Prostate gland (tissue), 2 donors: Measurements from ENCODE around the gene GPR17. TPM values are rescaled to one million over a fixed set of nuclear protein-coding genes. Genes with fewer than 3 reads are reported as not detected.

Experiments
- DNase-seq: peaks from one replicate; pipeline ENCODE4 v3.0.0-alpha.2; 2019; ENCODE audit warnings: low spot score
- H3K27ac ChIP-seq, 2 donors: fragments of 200-600 bp; sonication (generic); 2 replicates each; pipeline ENCODE4 v1.5.1; 2017 to 2019
- H3K27me3 ChIP-seq: fragments of 200-600 bp; sonication (generic); replicated peaks from 2 replicates; pipeline ENCODE4 v1.5.1; 2019; ENCODE audit not compliant: insufficient read depth
- H3K36me3 ChIP-seq, 2 donors: fragments of 200-600 bp; sonication (generic); 1 replicate in 1 of 2; 2 replicates in 1 of 2; pipeline versions ENCODE4 v1.5.1 to v1.8.1; 2017 to 2019
- H3K4me1 ChIP-seq: fragments of 200-600 bp; sonication (generic); replicated peaks from 2 replicates; pipeline ENCODE4 v1.5.1; 2019
- H3K4me3 ChIP-seq, 2 donors: fragments of 200-600 bp; sonication (generic); 2 replicates each; pipeline ENCODE4 v1.5.1; 2017 to 2019
- H3K9me3 ChIP-seq: fragments of 200-600 bp; sonication (generic); 2 replicates; pipeline ENCODE4 v1.5.1; 2017
- CTCF ChIP-seq, 4 experiments: fragments of 200-600 bp in 2 of 4; fragments of 450-650 bp in 2 of 4; sonication (generic) in 2 of 4; IDR thresholded peaks; 1 replicate in 3 of 4; 2 replicates in 1 of 4; pipeline ENCODE4 v1.5.1; 2016 to 2019; ENCODE audit warnings: antibody characterized with exemption in 4 of 4, mild to moderate bottlenecking in 2 of 4, moderate library complexity in 2 of 4
- POLR2A ChIP-seq: fragments of 450-650 bp; IDR thresholded peaks from one replicate; pipeline ENCODE4 v1.6.1; 2016; ENCODE audit warnings: antibody characterized with exemption, mild to moderate bottlenecking
- POLR2AphosphoS5 ChIP-seq: sonication (generic); formaldehyde crosslinking; IDR thresholded peaks from one replicate; pipeline ENCODE4 v1.6.1; 2017; ENCODE audit warnings: antibody characterized with exemption
- WGBS: methylation state at CpG from one replicate; pipeline ENCODE4 v1.1.5; 2018; 5-methylcytosine and 5-hydroxymethylcytosine counted together
- intact Hi-C: fragments of 100-400 bp; cut with DNase I; formaldehyde crosslinking; loops from one replicate; pipeline ENCODE4 v1.14.2; 2022
- total RNA-seq, 2 donors: library from RNA; depleted of rRNA; stranded (reverse); fragments of >200 nt; gene quantifications; one replicate each; pipeline ENCODE4 v1.1.0, GENCODE V29; 2016

Gene GPR17
- total RNA-seq, 2 donors from 2014 or later, result not detected

GRCh38 chr2:127646487-127647241 is 711 bp downstream of the GPR17 start:
- intact Hi-C loops, result no loop called here
- 75% methylated on average over 24 of the region's 24 CpGs for WGBS

GRCh38 chr2:127647242-127648190 is 1.6 kb downstream of the GPR17 start:
- Histone ChIP-seq H3K36me3 (no peaks in the 10 kb centered on the region), H3K27me3 (no peaks in the 10 kb centered on the region), H3K4me3 (no peak overlapping the region), H3K9me3 (no peaks in the 10 kb centered on the region), H3K27ac (no peak overlapping the region), H3K4me1 (peaks cover 2% of the 10 kb centered on the region)
- TF ChIP-seq POLR2AphosphoS5, result no peak
- TF ChIP-seq CTCF (IDR thresholded peaks at IDR 0.05), result no peak
- no peak for TF ChIP-seq POLR2A
- 62% methylated on average over 16 of the region's 16 CpGs for WGBS
- intact Hi-C loops, result no loop called here
- no peak for DNase-seq

More at GRCh38 chr2:127646487-127647241, 711 bp downstream of the GPR17 start:
- Histone ChIP-seq H3K4me3 (no peak overlapping the region), H3K9me3 (no peaks in the 10 kb centered on the region), H3K4me1 (peaks cover 2% of the 10 kb centered on the region), H3K27ac (no peak overlapping the region), H3K36me3 (no peaks in the 10 kb centered on the region), H3K27me3 (no peaks in the 10 kb centered on the region)
- no peak for TF ChIP-seq POLR2A
- TF ChIP-seq CTCF (IDR thresholded peaks at IDR 0.05), result no peak
- TF ChIP-seq POLR2AphosphoS5, result no peak
- DNase-seq, result no peak

GRCh38 chr2:127648321-127648720 is 2.4 kb downstream of the GPR17 start:
- WGBS, result 84% methylated on average over 6 of the region's 6 CpGs
- TF ChIP-seq CTCF (IDR thresholded peaks at IDR 0.05) (no peak), POLR2AphosphoS5 (no peak), POLR2A (no peak)
- Histone ChIP-seq H3K4me1 (peaks cover 2% of the 10 kb centered on the region), H3K36me3 (no peaks in the 10 kb centered on the region), H3K9me3 (no peaks in the 10 kb centered on the region), H3K4me3 (no peak overlapping the region), H3K27me3 (no peaks in the 10 kb centered on the region), H3K27ac (no peak overlapping the region)
- no peak for DNase-seq
- intact Hi-C loops, result no loop called here

GRCh38 chr2:127649100-127649611 is 3.2 kb downstream of the GPR17 start:
- intact Hi-C loops, result no loop called here
- Histone ChIP-seq H3K27me3 (no peaks in the 10 kb centered on the region), H3K4me3 (no peak overlapping the region), H3K4me1 (peaks cover 2% of the 10 kb centered on the region), H3K36me3 (no peaks in the 10 kb centered on the region), H3K27ac (no peak overlapping the region), H3K9me3 (no peaks in the 10 kb centered on the region)
- WGBS, result 60% methylated on average over 12 of the region's 12 CpGs
- peak; percentile 22 for DNase-seq
- TF ChIP-seq POLR2A (no peak), POLR2AphosphoS5 (no peak), CTCF (IDR thresholded peaks at IDR 0.05) (no peak)
